AG09319 (cell line): ENCODE results near the gene EPB41L2.

Experiments
- DNase-seq: peaks from one replicate; pipeline ENCODE4 v3.0.0-alpha.2; 2010; ENCODE audit warnings: low read depth; ENCODE audit errors: extremely low read depth
- TF ChIP-seq, protein P1 (sequence below): IDR thresholded peaks from 2 replicates; pipeline ENCODE4 v1.5.1; 2011; ENCODE audit warnings: low read depth, mild to moderate bottlenecking, inconsistent platforms, low read length, moderate library complexity

EPB41L2 gene

GRCh38 chr6:130863415-130864230, 199.4 kb downstream of the EPB41L2 start:
- TF ChIP-seq, protein P1, sequence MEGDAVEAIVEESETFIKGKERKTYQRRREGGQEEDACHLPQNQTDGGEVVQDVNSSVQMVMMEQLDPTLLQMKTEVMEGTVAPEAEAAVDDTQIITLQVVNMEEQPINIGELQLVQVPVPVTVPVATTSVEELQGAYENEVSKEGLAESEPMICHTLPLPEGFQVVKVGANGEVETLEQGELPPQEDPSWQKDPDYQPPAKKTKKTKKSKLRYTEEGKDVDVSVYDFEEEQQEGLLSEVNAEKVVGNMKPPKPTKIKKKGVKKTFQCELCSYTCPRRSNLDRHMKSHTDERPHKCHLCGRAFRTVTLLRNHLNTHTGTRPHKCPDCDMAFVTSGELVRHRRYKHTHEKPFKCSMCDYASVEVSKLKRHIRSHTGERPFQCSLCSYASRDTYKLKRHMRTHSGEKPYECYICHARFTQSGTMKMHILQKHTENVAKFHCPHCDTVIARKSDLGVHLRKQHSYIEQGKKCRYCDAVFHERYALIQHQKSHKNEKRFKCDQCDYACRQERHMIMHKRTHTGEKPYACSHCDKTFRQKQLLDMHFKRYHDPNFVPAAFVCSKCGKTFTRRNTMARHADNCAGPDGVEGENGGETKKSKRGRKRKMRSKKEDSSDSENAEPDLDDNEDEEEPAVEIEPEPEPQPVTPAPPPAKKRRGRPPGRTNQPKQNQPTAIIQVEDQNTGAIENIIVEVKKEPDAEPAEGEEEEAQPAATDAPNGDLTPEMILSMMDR = no peak
- DNase-seq = no peak

GRCh38 chr6:130862370-130862769, 200.7 kb downstream of the EPB41L2 start:
- TF ChIP-seq, protein P1 = no peak
- no peak for DNase-seq

GRCh38 chr6:130859161-130859867, 203.7 kb downstream of the EPB41L2 start:
- TF ChIP-seq, protein P1 = no peak
- no peak for DNase-seq

- DNase-seq = no peak
- TF ChIP-seq, protein P1 = no peak
Measured at GRCh38 chr6:130858498-130859160, 204.4 kb downstream of the EPB41L2 start.

- TF ChIP-seq, protein P1 = no peak
- DNase-seq = no peak
Measured at GRCh38 chr6:130858054-130858453, 205.0 kb downstream of the EPB41L2 start.

- TF ChIP-seq, protein P1 = no peak
- DNase-seq = no peak
Measured at GRCh38 chr6:130853555-130854183, 209.4 kb downstream of the EPB41L2 start.
